ENCODE data around the gene C2CD3. TPM values are rescaled to one million over a fixed set of nuclear protein-coding genes. Genes with fewer than 3 reads are reported as not detected.

C2CD3 gene
- total RNA-seq, 1 experiment from 2014 or later, result 22.0 TPM

- Mint-ChIP-seq H3K9me3 (no peaks in the 10 kb centered on the region), H3K27ac (0 out of 7 replicates have a peak overlapping the region, but pooled peaks of 1 of the 3 experiments have one; percentile 69), H3K4me1 (peaks cover 0 to 7% of the 10 kb centered on the region in 2 experiments; a peak in 2 of 4 replicates), H3K4me3 (no peak overlapping the region), H3K27me3 (ENCODE audit: low read depth) (no peaks in the 10 kb centered on the region; the same call in 1 of the 2 replicates), H3K36me3 (ENCODE audit: insufficient read depth in 1 of 3, low read depth in 3 of 3) (peaks cover 0 to 20% (median 9%) of the 10 kb centered on the region in 3 experiments; a peak in 5 of 7 replicates)
- H2BK20ac ChIP-seq (ENCODE audit: low read depth, low read length, poor library complexity, severe bottlenecking), result no peak overlapping the region
- H4K8ac ChIP-seq (replicated peaks; ENCODE audit: insufficient read length, low read depth, low read length), result no peak overlapping the region
- H4K20me1 ChIP-seq (ENCODE audit: control insufficient read depth, insufficient read depth, insufficient read length), result no peaks in the 10 kb centered on the region
- no peak overlapping the region for H3K9ac ChIP-seq (ENCODE audit: extremely low read depth, insufficient read length, low read length)
- H3K9me3 ChIP-seq (ENCODE audit: control insufficient read depth, low read depth, low read length), result no peaks in the 10 kb centered on the region
- H2BK5ac ChIP-seq (ENCODE audit: insufficient read length, low read length), result no peak overlapping the region
- H3K4me2 ChIP-seq (ENCODE audit: insufficient read depth, insufficient read length, low read length), result no peak overlapping the region
- H4K5ac ChIP-seq (ENCODE audit: insufficient read length, low read depth, low read length), result no peak overlapping the region
- H4K91ac ChIP-seq (ENCODE audit: insufficient read length, low read depth, low read length), result no peak overlapping the region
- H2BK15ac ChIP-seq (ENCODE audit: low read depth, low read length), result no peak overlapping the region
- no peak overlapping the region for H2AFZ ChIP-seq (ENCODE audit: low read length)
- H3K56ac ChIP-seq (ENCODE audit: insufficient read length, low read depth, low read length), result no peak overlapping the region
- no peak overlapping the region for H3K14ac ChIP-seq (ENCODE audit: insufficient read depth, low read length)
- H3K4me1 ChIP-seq (ENCODE audit: insufficient read depth, low read length), result no peaks in the 10 kb centered on the region
- no peak overlapping the region for H2AK5ac ChIP-seq (ENCODE audit: insufficient read length, low read length)
- no peaks in the 10 kb centered on the region for H3K79me1 ChIP-seq (ENCODE audit: insufficient read depth, low read depth, low read length, poor library complexity, severe bottlenecking)
- no peak for TF ChIP-seq CTCF (conservative IDR thresholded peaks at IDR 0.05)
- H2BK120ac ChIP-seq (ENCODE audit: low read depth, low read length, poor library complexity, severe bottlenecking), result no peak overlapping the region
- no peak overlapping the region for H3K18ac ChIP-seq (ENCODE audit: insufficient read length, low read depth, low read length)
- no peak overlapping the region for H2BK12ac ChIP-seq (ENCODE audit: insufficient read length, low read depth, low read length)
- no peak for DNase-seq
- H3K27ac ChIP-seq (ENCODE audit: insufficient read length, low read depth, low read length), result no peak overlapping the region
- H3K27me3 ChIP-seq (ENCODE audit: insufficient read depth, low read length), result no peaks in the 10 kb centered on the region
- no peak overlapping the region for H3K23ac ChIP-seq (ENCODE audit: insufficient read length, low read depth, low read length)
- no peak overlapping the region for H3T11ph ChIP-seq (ENCODE audit: low read length)
- no peaks in the 10 kb centered on the region for H3K23me2 ChIP-seq (ENCODE audit: insufficient read length, low read depth, low read length, poor library complexity, severe bottlenecking)
- WGBS (ENCODE audit: extremely low coverage, insufficient read length, low lambda C conversion rate), result no CpG with 5 or more reads among the region's 4 CpGs
- H3K4ac ChIP-seq (ENCODE audit: low read depth, low read length), result no peak overlapping the region
- no peaks in the 10 kb centered on the region for H3K79me2 ChIP-seq (ENCODE audit: insufficient read depth, low read length)
These were observed 151.6 kb downstream of the C2CD3 start for GRCh38 chr11:74019104-74019738.

All from H9 (cell line).